Stimulated activated CD4-positive, alpha-beta T cell treated with anti-CD3 and anti-CD28 coated beads, Interleukin-1b, Interleukin-23, amount 100 ng/mL, for 1 hour (primary cell): ENCODE data around the gene FUCA1.
A peak's percentile ranks its signal among the peaks of the same experiment; 100 is the strongest.

ENCODE experiments used
- DNase-seq, 2 donors: peaks; one replicate each; pipeline ENCODE4 v3.0.0-alpha.2; 2020; ENCODE audit warnings: low read depth in 2 of 2

Gene FUCA1

DNA sequence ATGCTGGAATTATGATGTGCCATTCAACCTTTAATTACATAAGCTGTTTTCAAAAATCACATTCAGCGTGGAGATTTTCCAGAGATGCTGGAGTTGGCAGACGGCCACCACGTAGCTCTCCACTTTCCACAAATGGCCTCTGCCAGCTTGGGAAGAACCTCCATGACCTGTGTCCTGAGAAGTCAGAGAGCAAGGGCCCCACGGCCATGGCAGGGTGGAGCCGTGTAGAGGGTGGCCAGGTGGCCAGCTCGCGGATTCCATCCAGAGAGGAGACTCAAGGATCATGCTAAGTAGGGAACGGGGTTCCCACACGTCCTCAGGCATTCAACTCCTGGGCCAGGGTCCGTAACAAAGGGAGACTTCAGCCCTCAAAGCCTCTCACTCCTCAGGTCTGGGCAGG, 66.2 kb downstream of the FUCA1 start:
- DNase-seq: no peak

DNA sequence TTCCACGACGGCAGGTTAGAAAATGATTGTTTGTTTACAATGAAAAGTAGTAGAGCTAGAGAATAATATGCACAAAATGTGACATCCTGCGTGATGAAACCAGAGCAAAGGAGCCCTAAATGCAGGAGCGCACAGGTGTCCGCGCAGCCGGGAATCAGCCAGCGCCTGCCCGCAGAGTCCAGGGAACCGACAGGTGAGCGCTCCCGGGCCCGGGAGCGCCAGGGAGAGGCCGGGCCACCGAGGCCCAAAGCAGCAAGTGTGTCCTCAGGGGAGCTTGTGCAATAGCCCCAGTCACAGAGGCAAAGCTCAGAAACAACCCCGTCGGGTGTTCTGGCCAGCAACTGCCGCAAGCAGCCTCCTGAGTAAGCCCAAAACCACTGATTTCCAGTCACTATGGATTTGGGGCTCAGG, 66.7 kb downstream of the FUCA1 start:
- no peak for DNase-seq

GRCh38 chr1:23800400-23801337, 67.4 kb downstream of the FUCA1 start, which contains the start of gene GALE:
TSS of gene GALE (minus strand) at chr1:23800754. CDS start at chr1:23799007, 1,747 bp downstream.
- DNase-seq: peak; percentile 93 to 98

GRCh38 chr1:23799570-23800399, 68.3 kb downstream of the FUCA1 start:
- DNase-seq: no peak

DNA sequence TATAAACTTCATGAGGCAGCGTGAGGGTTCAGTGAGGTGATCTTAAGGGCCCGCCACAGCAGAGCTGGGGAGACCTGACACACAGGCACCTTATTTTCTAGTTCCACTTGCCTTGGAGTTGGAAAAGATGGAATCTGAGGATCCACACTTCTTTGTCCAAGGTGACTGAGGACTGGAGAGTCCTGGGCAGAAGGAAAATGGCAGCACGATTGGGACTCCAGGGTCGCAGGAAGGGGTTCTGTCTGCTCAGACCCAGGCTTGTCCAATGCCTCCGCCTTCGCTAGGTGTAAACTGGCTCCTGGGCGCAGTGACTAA, 68.9 kb downstream of the FUCA1 start:
- DNase-seq: no peak

GRCh38 chr1:23798662-23799142, 69.4 kb downstream of the FUCA1 start:
- DNase-seq: no peak

GRCh38 chr1:23797478-23798448, 70.3 kb downstream of the FUCA1 start:
- no peak for DNase-seq

DNA sequence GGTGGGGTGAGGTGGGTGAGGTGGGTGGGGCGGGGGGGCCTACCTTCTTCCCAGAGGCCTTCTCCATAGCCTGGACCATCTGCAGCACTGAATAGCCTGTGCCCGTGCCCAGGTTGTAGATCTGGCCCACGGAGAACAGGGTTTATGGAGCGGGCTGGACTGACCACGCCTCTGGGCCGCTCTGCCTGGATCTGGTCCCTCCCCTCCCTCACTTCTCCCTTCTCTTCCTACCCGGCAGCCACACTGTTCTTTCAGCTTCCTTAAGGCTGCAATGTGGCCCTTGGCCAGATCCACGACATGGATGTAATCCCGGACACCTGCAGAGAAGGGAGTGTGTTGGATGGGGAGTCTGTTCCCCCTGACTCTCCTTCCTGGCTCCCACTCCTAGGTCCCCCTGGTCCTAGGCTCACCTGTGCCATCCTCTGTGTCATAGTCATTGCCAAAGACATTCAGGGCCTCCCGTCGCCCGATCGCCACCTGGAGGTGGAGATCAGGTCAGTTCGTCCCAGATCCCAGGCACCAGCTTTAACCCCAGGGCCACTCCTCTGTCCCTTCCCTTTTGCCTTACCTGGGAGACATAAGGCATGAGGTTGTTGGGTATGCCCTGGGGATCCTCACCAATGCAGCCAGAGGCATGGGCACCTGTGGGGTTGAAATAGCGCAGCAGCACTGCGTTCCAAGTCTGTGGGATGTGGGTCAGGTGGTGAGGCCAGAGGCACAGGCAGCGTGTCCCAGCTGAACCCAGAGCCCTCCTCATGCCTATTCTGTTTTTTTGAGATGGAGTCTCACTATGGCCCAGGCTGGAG, 71.4 kb downstream of the FUCA1 start:
- no peak for DNase-seq

DNA sequence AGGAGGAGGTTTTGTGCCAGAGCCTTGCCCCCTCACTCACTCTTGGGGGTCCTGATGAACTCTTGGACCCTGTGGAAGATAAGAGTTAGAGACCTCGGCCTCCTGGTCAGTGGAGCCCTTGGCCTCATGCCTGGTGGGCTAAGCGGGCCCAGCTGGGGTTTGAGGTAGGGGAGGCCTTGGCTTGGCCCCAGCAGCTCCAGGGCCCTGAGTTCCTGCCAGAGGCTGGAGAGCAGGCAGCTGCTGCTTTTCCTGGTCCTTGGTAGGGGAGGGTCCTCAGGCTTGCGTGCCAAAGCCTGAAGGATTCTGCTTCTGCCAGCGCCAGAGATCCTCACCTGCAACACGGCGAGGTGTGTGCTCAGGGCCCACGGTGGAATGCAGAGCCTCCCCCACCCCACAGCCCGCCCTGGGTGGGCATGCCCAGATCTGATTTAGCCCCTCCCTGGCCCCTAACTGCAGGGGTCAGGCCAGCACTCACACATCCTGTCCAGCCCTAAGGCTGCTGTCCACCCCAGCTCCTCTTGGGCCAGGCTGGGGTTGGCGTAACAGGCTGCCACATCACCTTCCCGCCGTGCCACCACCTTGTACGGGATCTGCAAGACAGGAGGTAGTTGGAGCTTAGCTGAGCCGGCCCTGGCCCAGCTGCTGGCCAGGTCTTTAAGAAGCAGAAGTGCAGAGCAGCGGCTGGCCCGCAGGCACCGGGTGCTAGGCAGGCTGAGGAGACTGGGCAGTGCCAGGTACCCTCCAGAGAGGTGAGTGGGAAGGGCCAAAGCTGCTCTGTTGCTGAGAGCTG, 72.2 kb downstream of the FUCA1 start:
- DNase-seq: no peak
